A673 (cell line): ENCODE measurements around the gene CBFA2T3.

Source experiments
- CTCF ChIP-seq: fragments of 300-800, 200-600 bp; sonication (generic); conservative IDR thresholded peaks from 2 replicates; pipeline ENCODE4 v1.5.1; 2017; ENCODE audit warnings: low read depth, mild to moderate bottlenecking, antibody characterized with exemption, low read length, moderate library complexity, mixed read lengths
- EZH2 ChIP-seq: fragments of 200-600 bp; sonication (generic); IDR thresholded peaks from 2 replicates; pipeline ENCODE4 v1.6.1; 2017; ENCODE audit warnings: borderline replicate concordance, low read depth, mild to moderate bottlenecking, mixed read lengths, antibody characterized with exemption, low read length; ENCODE audit not compliant: poor library complexity, severe bottlenecking

DNA sequence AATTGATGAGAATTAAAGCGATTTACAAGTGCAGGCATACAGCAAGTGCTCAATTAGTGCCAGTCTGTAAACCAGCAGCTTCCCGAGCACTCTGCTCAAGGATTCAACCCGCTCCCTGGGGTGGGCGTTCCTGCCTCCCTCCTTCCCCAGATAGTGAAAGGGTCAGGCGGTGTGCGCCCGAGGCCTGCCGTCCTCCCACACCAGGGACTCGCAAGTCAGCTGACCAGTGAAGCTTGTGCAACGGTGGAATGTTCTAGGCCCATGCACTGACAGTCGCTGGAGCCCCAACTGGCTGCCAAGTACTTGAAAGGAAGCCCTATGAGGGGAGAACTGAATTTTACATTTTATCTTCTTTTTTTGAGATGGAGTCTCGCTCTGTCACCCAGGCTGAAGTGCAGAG is 57.1 kb downstream of the CBFA2T3 start:
- TF ChIP-seq CTCF (no peak), EZH2 (no peak)
